HUES6 (cell line): Measurements from ENCODE around the gene MSH3.

Experiments used
- H3K27ac ChIP-seq: 2 replicates; pipeline ENCODE4 v1.7.0; 2013; ENCODE audit warnings: low read depth, mild to moderate bottlenecking, low read length, inconsistent platforms
- H3K27me3 ChIP-seq: 2 replicates; pipeline ENCODE4 v1.6.1; 2013; ENCODE audit warnings: low read length; ENCODE audit not compliant: control insufficient read depth, insufficient read depth
- H3K36me3 ChIP-seq: 2 replicates; pipeline ENCODE4 v1.6.1; 2013; ENCODE audit warnings: low read length; ENCODE audit not compliant: control insufficient read depth, insufficient read depth
- H3K4me1 ChIP-seq: 2 replicates; pipeline ENCODE4 v1.6.1; 2013; ENCODE audit warnings: low read length; ENCODE audit not compliant: control insufficient read depth, insufficient read depth
- H3K4me3 ChIP-seq: 2 replicates; pipeline ENCODE4 v1.5.1; 2013; ENCODE audit warnings: low read depth, low read length
- H3K9ac ChIP-seq: one replicate; pipeline ENCODE4 v1.6.1; 2013; ENCODE audit warnings: mild to moderate bottlenecking, low read length
- H3K9me3 ChIP-seq: 2 replicates; pipeline ENCODE4 v1.6.1; 2013; ENCODE audit warnings: low read depth, low read length; ENCODE audit not compliant: control insufficient read depth, insufficient read depth

The MSH3 gene

GRCh38 chr5:80796846-80797245 lies 142.4 kb downstream of the MSH3 start:
- Histone ChIP-seq H3K36me3 (0 out of 2 replicates have a peak, but pooled peaks cover 5% of the 10 kb centered on the region), H3K4me3 (no peak overlapping the region), H3K4me1 (peaks cover 8% of the 10 kb centered on the region), H3K9me3 (no peaks in the 10 kb centered on the region), H3K27ac (no peak overlapping the region), H3K9ac (no peak overlapping the region), H3K27me3 (no peaks in the 10 kb centered on the region)

GRCh38 chr5:80797428-80798024 lies 143.1 kb downstream of the MSH3 start:
- no peaks in the 10 kb centered on the region for H3K9me3 ChIP-seq
- no peaks in the 10 kb centered on the region for H3K27me3 ChIP-seq
- H3K4me3 ChIP-seq: no peak overlapping the region
- 0 out of 2 replicates have a peak, but pooled peaks cover 5% of the 10 kb centered on the region for H3K36me3 ChIP-seq
- no peak overlapping the region for H3K27ac ChIP-seq
- no peak overlapping the region for H3K9ac ChIP-seq
- peaks cover 8% of the 10 kb centered on the region for H3K4me1 ChIP-seq

DNA sequence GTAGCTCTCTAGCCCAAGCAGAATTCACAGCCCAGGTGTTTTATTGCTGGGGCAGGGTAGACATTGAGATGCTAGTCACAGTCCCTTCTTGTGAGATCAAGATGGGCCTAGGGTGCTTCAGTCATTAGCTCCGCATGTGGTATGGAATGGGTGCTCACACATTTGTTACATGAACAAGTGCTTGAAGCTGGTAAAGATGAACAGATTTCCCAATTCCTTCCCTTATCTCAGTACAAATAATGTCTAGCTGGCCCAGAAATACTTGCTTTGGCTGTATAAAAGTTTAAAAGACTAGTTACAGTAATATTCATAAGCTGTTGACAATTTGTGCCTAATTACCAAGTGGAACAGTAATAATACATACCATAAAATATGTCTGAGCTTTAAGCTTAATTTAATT lies 143.7 kb downstream of the MSH3 start:
- Histone ChIP-seq H3K36me3 (0 out of 2 replicates have a peak, but pooled peaks cover 2% of the 10 kb centered on the region), H3K27ac (no peak overlapping the region), H3K9me3 (no peaks in the 10 kb centered on the region), H3K4me3 (no peak overlapping the region), H3K27me3 (no peaks in the 10 kb centered on the region), H3K9ac (no peak overlapping the region), H3K4me1 (peaks cover 8% of the 10 kb centered on the region)

GRCh38 chr5:80798633-80799032 lies 144.2 kb downstream of the MSH3 start:
- no peaks in the 10 kb centered on the region for H3K9me3 ChIP-seq
- H3K4me1 ChIP-seq: peaks cover 6% of the 10 kb centered on the region
- H3K27me3 ChIP-seq: no peaks in the 10 kb centered on the region
- H3K27ac ChIP-seq: no peak overlapping the region
- no peaks in the 10 kb centered on the region for H3K36me3 ChIP-seq
- no peak overlapping the region for H3K4me3 ChIP-seq
- no peak overlapping the region for H3K9ac ChIP-seq

- no peaks in the 10 kb centered on the region for H3K36me3 ChIP-seq
These were observed 144.6 kb downstream of the MSH3 start for GRCh38 chr5:80799041-80799440.

DNA sequence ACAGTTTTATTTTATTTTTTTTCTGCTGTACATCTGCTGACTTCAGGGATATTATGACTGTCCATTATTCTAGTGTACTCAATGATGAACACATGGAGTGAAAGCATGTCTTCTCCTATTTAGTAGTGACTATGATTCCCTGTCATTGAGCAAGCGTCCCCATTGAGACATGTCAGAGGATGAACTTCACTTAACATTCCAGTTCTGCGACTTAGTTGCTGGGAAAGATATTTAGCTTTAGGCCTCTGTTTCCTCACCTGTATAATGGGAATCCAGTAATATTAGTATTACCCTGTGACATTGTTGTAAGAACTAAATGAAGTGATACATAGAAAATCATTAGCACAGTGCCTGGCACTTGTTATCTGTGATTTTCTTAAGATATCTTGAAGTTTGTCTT lies 145.1 kb downstream of the MSH3 start:
- H3K36me3 ChIP-seq: no peaks in the 10 kb centered on the region
- no peak overlapping the region for H3K4me3 ChIP-seq
- H3K9me3 ChIP-seq: no peaks in the 10 kb centered on the region
- no peak overlapping the region for H3K9ac ChIP-seq
- no peak overlapping the region for H3K27ac ChIP-seq
- no peaks in the 10 kb centered on the region for H3K4me1 ChIP-seq
- H3K27me3 ChIP-seq: no peaks in the 10 kb centered on the region

More at GRCh38 chr5:80799041-80799440, 144.6 kb downstream of the MSH3 start:
- no peak overlapping the region for H3K9ac ChIP-seq
- H3K27me3 ChIP-seq: no peaks in the 10 kb centered on the region
- H3K27ac ChIP-seq: no peak overlapping the region
- H3K4me3 ChIP-seq: no peak overlapping the region
- no peaks in the 10 kb centered on the region for H3K9me3 ChIP-seq
- peaks cover 2% of the 10 kb centered on the region for H3K4me1 ChIP-seq

DNA sequence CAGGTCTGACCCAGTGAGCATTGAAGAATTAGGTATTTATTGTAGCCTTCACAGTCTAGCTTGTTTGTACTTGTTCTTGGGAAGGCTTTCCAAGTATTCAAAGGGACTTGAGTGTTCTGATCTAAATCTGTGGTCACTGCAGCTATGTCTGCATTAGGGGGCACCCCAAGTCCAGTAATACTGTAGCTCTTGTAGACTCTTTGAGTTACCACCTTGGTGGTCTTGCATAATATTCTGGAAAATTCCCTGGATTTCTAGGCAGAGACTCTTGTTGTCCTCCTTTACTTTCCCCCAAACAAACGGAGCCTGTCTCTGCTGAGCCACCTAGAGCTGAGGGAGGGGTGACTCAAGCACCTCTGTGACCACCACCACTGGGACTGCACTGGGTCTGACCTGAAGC lies 149.9 kb downstream of the MSH3 start:
- H3K36me3 ChIP-seq: no peaks in the 10 kb centered on the region

GRCh38 chr5:80805038-80805437 lies 150.6 kb downstream of the MSH3 start:
- H3K4me1 ChIP-seq: no peaks in the 10 kb centered on the region
- no peak overlapping the region for H3K4me3 ChIP-seq
- H3K9me3 ChIP-seq: no peaks in the 10 kb centered on the region
- H3K27me3 ChIP-seq: no peaks in the 10 kb centered on the region
- no peaks in the 10 kb centered on the region for H3K36me3 ChIP-seq
- H3K27ac ChIP-seq: no peak overlapping the region
- H3K9ac ChIP-seq: no peak overlapping the region

More for the DNA sequence above, 149.9 kb downstream of the MSH3 start:
- H3K9ac ChIP-seq: no peak overlapping the region
- no peaks in the 10 kb centered on the region for H3K9me3 ChIP-seq
- no peaks in the 10 kb centered on the region for H3K27me3 ChIP-seq
- no peaks in the 10 kb centered on the region for H3K4me1 ChIP-seq
- H3K4me3 ChIP-seq: no peak overlapping the region
- H3K27ac ChIP-seq: no peak overlapping the region

DNA sequence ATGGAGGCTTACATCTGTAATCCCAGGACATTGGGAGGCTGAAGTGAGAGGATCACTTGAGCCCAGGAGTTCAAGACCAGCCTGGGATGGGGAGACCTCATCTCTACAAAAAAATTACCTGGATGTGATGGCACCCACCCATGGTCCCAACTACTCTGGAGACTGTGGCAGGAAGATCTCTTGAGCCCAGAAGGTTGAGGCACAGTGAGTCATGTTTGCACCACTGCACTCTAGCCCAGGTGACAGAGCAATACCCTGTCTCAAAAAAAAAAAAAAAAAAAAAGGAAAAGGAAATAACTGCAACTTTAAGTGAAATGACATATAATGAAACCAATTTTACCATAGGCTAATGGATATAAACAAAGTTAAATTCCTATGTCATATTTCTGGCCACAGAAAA lies 152.5 kb downstream of the MSH3 start:
- Histone ChIP-seq H3K27me3 (no peaks in the 10 kb centered on the region), H3K9ac (no peak overlapping the region), H3K4me3 (no peak overlapping the region), H3K9me3 (no peaks in the 10 kb centered on the region), H3K27ac (no peak overlapping the region), H3K4me1 (no peaks in the 10 kb centered on the region), H3K36me3 (no peaks in the 10 kb centered on the region)

GRCh38 chr5:80809451-80809850 lies 155.0 kb downstream of the MSH3 start:
- 0 out of 2 replicates have a peak, but pooled peaks cover under 1% of the 10 kb centered on the region for H3K36me3 ChIP-seq
- no peak overlapping the region for H3K4me3 ChIP-seq
- no peak overlapping the region for H3K9ac ChIP-seq
- no peaks in the 10 kb centered on the region for H3K4me1 ChIP-seq
- no peak overlapping the region for H3K27ac ChIP-seq
- H3K27me3 ChIP-seq: no peaks in the 10 kb centered on the region
- H3K9me3 ChIP-seq: no peaks in the 10 kb centered on the region

- H3K4me3 ChIP-seq: no peak overlapping the region
- H3K36me3 ChIP-seq: 0 out of 2 replicates have a peak, but pooled peaks cover 4% of the 10 kb centered on the region
- no peaks in the 10 kb centered on the region for H3K4me1 ChIP-seq
- no peak overlapping the region for H3K27ac ChIP-seq
- H3K9ac ChIP-seq: no peak overlapping the region
- H3K27me3 ChIP-seq: no peaks in the 10 kb centered on the region
- H3K9me3 ChIP-seq: no peaks in the 10 kb centered on the region
These were observed 156.0 kb downstream of the MSH3 start for GRCh38 chr5:80810425-80810824.
